A549 (cell line): Measurements from ENCODE around the gene ADCY6. TPM values are rescaled to one million over a fixed set of nuclear protein-coding genes. Genes with fewer than 3 reads are reported as not detected.

Source experiments
- ATAC-seq, 2 experiments: fragments of 200-7000 bp in 1 of 2; fragments of >200 bp in 1 of 2; cut with Nextera tagmentation in 1 of 2; cut with Tn5 transposase in 1 of 2; 3 replicates each; pipeline versions ENCODE4 v1.8.0 to v1.9.1; 2018 to 2020; ENCODE audit warnings: mild to moderate bottlenecking in 1 of 2, moderate library complexity in 1 of 2
- CTCF ChIA-PET: fragments of 300-600 bp; sonication (Branson Sonifier 250); formaldehyde crosslinking; extraction: SDS; loops from one replicate; lab custom pipeline; 2021; ENCODE audit warnings: antibody characterized with exemption, inconsistent platforms; lab: Yijun Ruan, JAX
- POLR2A ChIA-PET: fragments of 350-600 bp; formaldehyde crosslinking; extraction: SDS; loops from one replicate; lab custom pipeline; 2021; ENCODE audit warnings: antibody characterized with exemption, inconsistent platforms; lab: Yijun Ruan, JAX
- DNase-seq, 2 experiments: peaks; one replicate each; pipeline versions ENCODE4 v3.0.0 to v3.0.0-alpha.2; 2011 to 2016; ENCODE audit warnings: low read depth in 1 of 2, low spot score in 1 of 2
- FAIRE-seq: peaks from 2 replicates; lab custom pipeline; 2011; peaks lifted over from hg19 to GRCh38; lab: Jason Lieb, UNC
- H3K27ac ChIP-seq, 2 experiments: fragments of >200 bp; sonication (Bioruptor Twin); formaldehyde crosslinking; 3 replicates each; pipeline ENCODE4 v1.5.1; 2016 to 2017
- H3K4me1 ChIP-seq: fragments of >200 bp; sonication (Bioruptor Twin); formaldehyde crosslinking; 3 replicates; pipeline ENCODE4 v1.6.1; 2016
- H3K4me2 ChIP-seq: fragments of >200 bp; sonication (Bioruptor Twin); formaldehyde crosslinking; 3 replicates; pipeline ENCODE4 v1.6.1; 2016
- H3K4me3 ChIP-seq: fragments of >200 bp; sonication (Bioruptor Twin); formaldehyde crosslinking; 3 replicates; pipeline ENCODE4 v1.5.1; 2016
- H3K9me3 ChIP-seq: fragments of >200 bp; sonication (Bioruptor Twin); formaldehyde crosslinking; 3 replicates; pipeline ENCODE4 v1.6.1; 2016
- BHLHE40 ChIP-seq: IDR thresholded peaks from 2 replicates; pipeline ENCODE4 v1.6.1; 2012; ENCODE audit warnings: low read depth, low read length, inconsistent platforms
- EHMT2 ChIP-seq: fragments of 200-600 bp; sonication (generic); IDR thresholded peaks from 2 replicates; pipeline ENCODE4 v1.6.1; 2016; ENCODE audit warnings: antibody characterized with exemption, low read depth, mild to moderate bottlenecking, moderate library complexity
- ESRRA ChIP-seq: fragments of 150-350 bp; IDR thresholded peaks from 2 replicates; pipeline ENCODE4 v1.6.1; 2014; ENCODE audit warnings: mild to moderate bottlenecking, low read length, borderline replicate concordance
- FOSB ChIP-seq: fragments of 250-450 bp; sonication (Bioruptor Pico); IDR thresholded peaks from 2 replicates; pipeline ENCODE4 v1.5.0; 2020; ENCODE audit warnings: mild to moderate bottlenecking, moderate library complexity
- GATA3 ChIP-seq: IDR thresholded peaks from 2 replicates; pipeline ENCODE4 v1.6.1; 2012; ENCODE audit warnings: borderline replicate concordance
- HOXB5 ChIP-seq: fragments of 250-450 bp; sonication (Bioruptor Pico); IDR thresholded peaks from 2 replicates; pipeline ENCODE4 v1.5.0; 2020; ENCODE audit warnings: mild to moderate bottlenecking, moderate library complexity
- JUN ChIP-seq, 2 experiments: fragments of >200 bp; sonication (Bioruptor Twin); formaldehyde crosslinking; IDR thresholded peaks; 2 replicates in 1 of 2; 3 replicates in 1 of 2; pipeline ENCODE4 v1.6.1; 2016 to 2017
- MYC ChIP-seq: IDR thresholded peaks from 2 replicates; pipeline ENCODE4 v1.6.1; 2012; ENCODE audit warnings: mild to moderate bottlenecking, inconsistent platforms, low read length, improper control_type of control experiment, borderline replicate concordance
- NFE2L2 ChIP-seq: fragments of 150-350 bp; conservative IDR thresholded peaks from 2 replicates; pipeline ENCODE4 v1.6.1; 2014; ENCODE audit warnings: low read length
- NPAS2 ChIP-seq: fragments of 250-450 bp; sonication (Bioruptor Pico); IDR thresholded peaks from 2 replicates; pipeline ENCODE4 v1.8.0; 2022; ENCODE audit warnings: mild to moderate bottlenecking, moderate library complexity, borderline replicate concordance
- RCOR1 ChIP-seq: fragments of 150-350 bp; IDR thresholded peaks from 2 replicates; pipeline ENCODE4 v1.6.1; 2014; ENCODE audit warnings: antibody characterized with exemption, low read length, low read depth
- SMC3 ChIP-seq: fragments of >200 bp; sonication (Bioruptor Twin); formaldehyde crosslinking; IDR thresholded peaks from 3 replicates; pipeline ENCODE4 v1.6.1; 2018; ENCODE audit warnings: inconsistent platforms
- SREBF2 ChIP-seq: fragments of 450-650 bp; IDR thresholded peaks from 2 replicates; pipeline ENCODE4 v1.6.1; 2014; ENCODE audit warnings: mild to moderate bottlenecking, moderate library complexity
- TP53 ChIP-seq: fragments of 250-450 bp; sonication (Bioruptor Pico); IDR thresholded peaks from 2 replicates; pipeline ENCODE4 v1.5.0; 2021; ENCODE audit warnings: mild to moderate bottlenecking, moderate library complexity
- ZC3H11A ChIP-seq: fragments of 450-650 bp; IDR thresholded peaks from 2 replicates; pipeline ENCODE4 v1.6.1; 2014; ENCODE audit warnings: antibody characterized with exemption, mild to moderate bottlenecking
- ZSCAN20 ChIP-seq: fragments of 250-450 bp; sonication (Bioruptor Pico); IDR thresholded peaks from 2 replicates; pipeline ENCODE4 v1.8.0; 2022; ENCODE audit warnings: mild to moderate bottlenecking, moderate library complexity
- WGBS: methylation state at CpG from one replicate; pipeline ENCODE4 v1.1.6; 2017; ENCODE audit errors: missing lambda C conversion rate; 5-methylcytosine and 5-hydroxymethylcytosine counted together
- polyA plus RNA-seq, 4 experiments: library from polyadenylated mRNA; depleted of rRNA in 3 of 4; stranded (reverse); fragments of >200 nt; fragmentation: RNase III in 1 of 4; extraction: RNeasy Plus Mini Kit Qiagen cat#74134 plus additional on column Dnase treatment in 1 of 4; gene quantifications; 2 replicates in 3 of 4; 3 replicates in 1 of 4; pipeline ENCODE4 v1.2.3, GENCODE V29; 2011 to 2017
- TF ChIP-seq, protein P1 (sequence below): fragments of 150-350 bp; IDR thresholded peaks from 2 replicates; pipeline ENCODE4 v1.6.1; 2014; ENCODE audit warnings: low read depth, mild to moderate bottlenecking, low read length
- TF ChIP-seq, protein P2 (sequence below): fragments of 200-600 bp; sonication (generic); IDR thresholded peaks from 2 replicates; pipeline ENCODE4 v1.6.1; 2016; ENCODE audit warnings: antibody characterized with exemption, mild to moderate bottlenecking, moderate library complexity
- TF ChIP-seq, protein P3 (sequence below): fragments of 250-450 bp; sonication (Bioruptor Pico); IDR thresholded peaks from 2 replicates; pipeline ENCODE4 v1.5.0; 2020; ENCODE audit warnings: low read depth, mild to moderate bottlenecking, moderate library complexity
- TF ChIP-seq, protein P4 (sequence below): fragments of >200 bp; sonication (Bioruptor Twin); formaldehyde crosslinking; IDR thresholded peaks from 3 replicates; pipeline ENCODE4 v1.5.1; 2016

ADCY6 gene
- polyA plus RNA-seq, 2 of the 4 experiments (the other 2 are of a cell fraction) = 16.3 to 20.8 TPM

DNA sequence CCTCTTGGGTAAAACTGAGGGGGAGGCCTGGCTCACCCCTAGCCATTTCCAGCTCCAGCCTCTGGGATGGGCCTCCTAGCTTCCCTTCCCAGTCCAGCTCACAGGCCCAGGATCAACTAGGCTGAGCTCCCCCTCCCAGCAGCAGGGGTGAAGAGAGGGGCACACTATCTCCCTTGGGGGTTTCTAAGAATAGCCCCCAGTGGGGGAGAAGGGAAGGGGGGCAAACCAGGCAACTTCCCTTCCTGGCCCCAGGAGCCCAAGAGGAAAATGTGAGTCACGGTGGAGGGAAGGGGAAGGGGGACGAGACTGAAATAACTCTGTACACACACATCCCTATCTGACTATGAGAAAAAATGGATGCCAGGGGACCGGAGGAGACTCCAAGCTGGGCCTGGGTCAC, 9.0 kb downstream of the ADCY6 start (continued):
- TF ChIP-seq, protein P1, sequence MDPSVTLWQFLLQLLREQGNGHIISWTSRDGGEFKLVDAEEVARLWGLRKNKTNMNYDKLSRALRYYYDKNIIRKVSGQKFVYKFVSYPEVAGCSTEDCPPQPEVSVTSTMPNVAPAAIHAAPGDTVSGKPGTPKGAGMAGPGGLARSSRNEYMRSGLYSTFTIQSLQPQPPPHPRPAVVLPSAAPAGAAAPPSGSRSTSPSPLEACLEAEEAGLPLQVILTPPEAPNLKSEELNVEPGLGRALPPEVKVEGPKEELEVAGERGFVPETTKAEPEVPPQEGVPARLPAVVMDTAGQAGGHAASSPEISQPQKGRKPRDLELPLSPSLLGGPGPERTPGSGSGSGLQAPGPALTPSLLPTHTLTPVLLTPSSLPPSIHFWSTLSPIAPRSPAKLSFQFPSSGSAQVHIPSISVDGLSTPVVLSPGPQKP = no peak

DNA sequence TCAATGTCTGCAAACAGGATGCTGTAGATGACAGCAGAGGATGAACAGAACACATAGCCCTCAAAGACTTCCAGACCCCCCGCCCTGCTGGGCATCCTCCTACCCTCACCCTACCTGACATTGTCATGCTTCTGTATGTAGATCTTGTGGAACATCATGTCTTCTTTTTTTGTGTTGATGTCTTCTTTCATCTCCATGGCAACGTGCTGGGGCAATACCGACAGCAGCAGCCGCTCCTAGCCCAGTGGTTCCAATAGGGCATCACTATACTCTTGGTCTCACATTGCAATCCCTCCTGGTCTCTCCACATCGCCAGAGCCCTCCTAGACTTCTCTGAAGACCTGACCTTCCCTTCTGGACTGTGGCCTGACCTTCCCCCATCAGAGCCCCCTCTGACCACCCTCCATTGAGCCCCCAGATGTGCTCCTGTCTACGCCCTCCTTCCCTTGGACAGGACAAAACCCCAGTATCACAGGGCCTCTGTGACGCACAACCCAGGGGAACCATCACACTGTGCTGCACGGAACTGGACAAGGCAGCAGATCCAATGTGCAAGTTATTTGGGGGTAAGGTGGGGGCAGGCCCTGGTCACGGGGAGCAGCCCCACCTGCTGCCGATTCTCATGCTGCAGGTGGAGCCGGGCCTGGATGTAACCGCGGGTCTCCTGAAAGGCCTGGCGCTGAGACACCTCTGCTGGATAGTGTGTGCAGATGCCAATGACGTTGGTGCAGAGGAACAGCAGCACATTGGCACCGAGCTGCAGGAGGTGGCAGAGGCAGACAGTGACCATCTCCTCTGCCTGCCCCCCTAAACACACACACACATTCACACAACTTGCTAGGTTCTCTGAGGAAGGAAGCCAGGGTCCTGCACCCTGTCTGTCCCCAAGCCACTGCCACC, 11.1 kb downstream of the ADCY6 start:
- ATAC-seq (no peak), DNase-seq (no peak), FAIRE-seq (no peak)
- Histone ChIP-seq H3K4me2 (no peak overlapping the region), H3K4me1 (no peaks in the 10 kb centered on the region), H3K27ac (no peak overlapping the region), H3K9me3 (no peaks in the 10 kb centered on the region), H3K4me3 (no peak overlapping the region)
- ChIA-PET CTCF (interaction anchor here (1.0 to 7.4 kb wide), 3 partner anchors 17 to 37 kb away, joined by 5 to 61 read pairs (median 7); no protein-coding TSS in a partner anchor), POLR2A (interaction anchor here (0.6 kb wide), 1 partner anchor 12 kb away, joined by 3 read pairs; the partner anchor contains the start of gene ADCY6)
- TF ChIP-seq TP53 (CRISPR knock-in tag) = no peak
- TF ChIP-seq HOXB5 (CRISPR knock-in tag) = no peak
- no peak for TF ChIP-seq BHLHE40
- TF ChIP-seq ESRRA = no peak
- no peak for TF ChIP-seq FOSB (CRISPR knock-in tag)
- no peak for TF ChIP-seq SMC3
- TF ChIP-seq JUN (IDR thresholded peaks at IDR 0.05) = no peak
- TF ChIP-seq, protein P2, sequence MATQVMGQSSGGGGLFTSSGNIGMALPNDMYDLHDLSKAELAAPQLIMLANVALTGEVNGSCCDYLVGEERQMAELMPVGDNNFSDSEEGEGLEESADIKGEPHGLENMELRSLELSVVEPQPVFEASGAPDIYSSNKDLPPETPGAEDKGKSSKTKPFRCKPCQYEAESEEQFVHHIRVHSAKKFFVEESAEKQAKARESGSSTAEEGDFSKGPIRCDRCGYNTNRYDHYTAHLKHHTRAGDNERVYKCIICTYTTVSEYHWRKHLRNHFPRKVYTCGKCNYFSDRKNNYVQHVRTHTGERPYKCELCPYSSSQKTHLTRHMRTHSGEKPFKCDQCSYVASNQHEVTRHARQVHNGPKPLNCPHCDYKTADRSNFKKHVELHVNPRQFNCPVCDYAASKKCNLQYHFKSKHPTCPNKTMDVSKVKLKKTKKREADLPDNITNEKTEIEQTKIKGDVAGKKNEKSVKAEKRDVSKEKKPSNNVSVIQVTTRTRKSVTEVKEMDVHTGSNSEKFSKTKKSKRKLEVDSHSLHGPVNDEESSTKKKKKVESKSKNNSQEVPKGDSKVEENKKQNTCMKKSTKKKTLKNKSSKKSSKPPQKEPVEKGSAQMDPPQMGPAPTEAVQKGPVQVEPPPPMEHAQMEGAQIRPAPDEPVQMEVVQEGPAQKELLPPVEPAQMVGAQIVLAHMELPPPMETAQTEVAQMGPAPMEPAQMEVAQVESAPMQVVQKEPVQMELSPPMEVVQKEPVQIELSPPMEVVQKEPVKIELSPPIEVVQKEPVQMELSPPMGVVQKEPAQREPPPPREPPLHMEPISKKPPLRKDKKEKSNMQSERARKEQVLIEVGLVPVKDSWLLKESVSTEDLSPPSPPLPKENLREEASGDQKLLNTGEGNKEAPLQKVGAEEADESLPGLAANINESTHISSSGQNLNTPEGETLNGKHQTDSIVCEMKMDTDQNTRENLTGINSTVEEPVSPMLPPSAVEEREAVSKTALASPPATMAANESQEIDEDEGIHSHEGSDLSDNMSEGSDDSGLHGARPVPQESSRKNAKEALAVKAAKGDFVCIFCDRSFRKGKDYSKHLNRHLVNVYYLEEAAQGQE = no peak
- 85% methylated on average over 16 of the region's 16 CpGs for WGBS

DNA sequence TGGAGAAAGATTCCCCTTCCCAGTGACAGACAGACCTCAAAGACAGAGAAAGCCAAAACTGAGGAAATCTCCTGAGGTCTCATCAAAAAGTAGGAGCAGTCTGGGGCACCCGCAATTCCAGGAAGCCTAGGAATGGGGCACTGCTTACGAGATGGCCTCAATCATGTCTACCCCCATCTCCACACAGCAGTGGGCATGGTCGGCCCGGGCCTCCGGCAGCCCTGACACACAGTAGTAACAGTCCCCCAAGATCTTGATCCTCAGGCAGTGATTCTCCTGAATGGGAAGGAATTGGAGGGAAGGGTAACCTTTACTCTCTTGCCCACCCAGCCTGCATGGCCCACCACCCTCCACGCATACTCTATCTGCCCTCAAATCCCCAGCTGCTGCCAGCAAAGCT, 11.9 kb downstream of the ADCY6 start:
- DNase-seq = no peak
- Histone ChIP-seq H3K9me3 (no peaks in the 10 kb centered on the region), H3K4me2 (no peak overlapping the region), H3K27ac (no peak overlapping the region), H3K4me1 (no peaks in the 10 kb centered on the region), H3K4me3 (no peak overlapping the region)
- ChIA-PET CTCF (interaction anchor here (1.7 kb wide), 1 partner anchor 38 kb away, joined by 5 read pairs; no protein-coding TSS in a partner anchor), POLR2A (interaction anchor here (0.6 to 0.7 kb wide), 2 partner anchors 12 to 24 kb away, joined by 3 to 4 read pairs; partner anchors contain the start of gene ADCY6)
- ATAC-seq = no peak; a peak in 1 of 6 replicates
- TF ChIP-seq GATA3 (no peak), NFE2L2 (no peak)
- TF ChIP-seq, protein P3, sequence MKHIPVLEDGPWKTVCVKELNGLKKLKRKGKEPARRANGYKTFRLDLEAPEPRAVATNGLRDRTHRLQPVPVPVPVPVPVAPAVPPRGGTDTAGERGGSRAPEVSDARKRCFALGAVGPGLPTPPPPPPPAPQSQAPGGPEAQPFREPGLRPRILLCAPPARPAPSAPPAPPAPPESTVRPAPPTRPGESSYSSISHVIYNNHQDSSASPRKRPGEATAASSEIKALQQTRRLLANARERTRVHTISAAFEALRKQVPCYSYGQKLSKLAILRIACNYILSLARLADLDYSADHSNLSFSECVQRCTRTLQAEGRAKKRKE = no peak
- FAIRE-seq = no peak
- 94% methylated on average over 6 of the region's 6 CpGs for WGBS

DNA sequence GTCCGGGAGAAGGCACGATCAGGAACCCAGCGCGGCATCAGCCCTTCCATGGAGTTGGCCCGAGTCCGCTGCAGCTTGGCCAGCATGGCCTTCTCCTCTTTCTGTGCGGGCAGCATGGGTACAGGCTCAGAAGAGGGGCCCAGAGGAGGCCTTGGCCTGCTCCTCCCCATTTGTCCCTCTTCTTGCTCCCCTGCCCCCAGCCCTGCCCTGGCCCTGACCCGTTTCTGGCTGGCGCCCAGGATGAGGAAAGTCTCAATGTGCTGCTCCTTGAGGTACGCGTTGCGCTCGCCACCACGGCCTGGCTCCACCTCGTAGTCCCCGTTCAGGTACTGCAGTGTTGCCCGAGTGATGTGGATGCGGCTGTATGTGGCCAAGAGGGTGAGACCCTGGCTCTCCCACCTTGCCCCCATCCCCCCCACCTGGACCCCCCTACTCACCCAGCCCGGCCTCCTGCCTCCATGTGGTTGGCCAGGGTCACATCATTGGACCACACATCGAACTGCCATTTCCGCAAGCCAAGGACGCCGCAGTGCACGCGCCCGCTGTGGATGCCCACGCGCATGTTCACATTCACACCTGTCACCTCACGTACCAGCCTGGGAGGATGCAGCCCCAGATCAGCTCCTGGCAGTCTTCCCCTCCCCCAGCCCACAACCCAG, 12.8 kb downstream of the ADCY6 start:
- FAIRE-seq (no peak), ATAC-seq (no peak), DNase-seq (no peak)
- Histone ChIP-seq H3K4me2 (no peak overlapping the region), H3K27ac (no peak overlapping the region), H3K4me3 (no peak overlapping the region), H3K9me3 (no peaks in the 10 kb centered on the region), H3K4me1 (no peaks in the 10 kb centered on the region)
- WGBS = 93% methylated on average over 29 of the region's 29 CpGs
- ChIA-PET CTCF (interaction anchor here (0.8 to 2.8 kb wide), 4 partner anchors 19 to 39 kb away, joined by 4 to 10 read pairs (median 7); no protein-coding TSS in a partner anchor), POLR2A (no interaction called here)
- TF ChIP-seq ZC3H11A (no peak), ZSCAN20 (CRISPR knock-in tag) (no peak), EHMT2 (no peak), SREBF2 (no peak), NPAS2 (CRISPR knock-in tag) (no peak), MYC (no peak), TP53 (CRISPR knock-in tag) (no peak), RCOR1 (no peak)
- TF ChIP-seq, protein P3 = no peak
- TF ChIP-seq, protein P4, sequence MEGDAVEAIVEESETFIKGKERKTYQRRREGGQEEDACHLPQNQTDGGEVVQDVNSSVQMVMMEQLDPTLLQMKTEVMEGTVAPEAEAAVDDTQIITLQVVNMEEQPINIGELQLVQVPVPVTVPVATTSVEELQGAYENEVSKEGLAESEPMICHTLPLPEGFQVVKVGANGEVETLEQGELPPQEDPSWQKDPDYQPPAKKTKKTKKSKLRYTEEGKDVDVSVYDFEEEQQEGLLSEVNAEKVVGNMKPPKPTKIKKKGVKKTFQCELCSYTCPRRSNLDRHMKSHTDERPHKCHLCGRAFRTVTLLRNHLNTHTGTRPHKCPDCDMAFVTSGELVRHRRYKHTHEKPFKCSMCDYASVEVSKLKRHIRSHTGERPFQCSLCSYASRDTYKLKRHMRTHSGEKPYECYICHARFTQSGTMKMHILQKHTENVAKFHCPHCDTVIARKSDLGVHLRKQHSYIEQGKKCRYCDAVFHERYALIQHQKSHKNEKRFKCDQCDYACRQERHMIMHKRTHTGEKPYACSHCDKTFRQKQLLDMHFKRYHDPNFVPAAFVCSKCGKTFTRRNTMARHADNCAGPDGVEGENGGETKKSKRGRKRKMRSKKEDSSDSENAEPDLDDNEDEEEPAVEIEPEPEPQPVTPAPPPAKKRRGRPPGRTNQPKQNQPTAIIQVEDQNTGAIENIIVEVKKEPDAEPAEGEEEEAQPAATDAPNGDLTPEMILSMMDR = no peak
